GM21737 (cell line): ENCODE data around the gene COL27A1.
"Not testable (repeated sequence)": the region's sequence is repeated elsewhere in the genome, so short reads cannot be mapped to it uniquely, and the experiment has no call there.

Experiments used
- ATAC-seq: cut with Tn5 transposase; IDR thresholded peaks from one replicate; pipeline ENCODE4 v1.9.1; 2021; ENCODE audit warnings: mild to moderate bottlenecking, moderate library complexity; ENCODE audit not compliant: unreplicated experiment

Gene COL27A1

DNA sequence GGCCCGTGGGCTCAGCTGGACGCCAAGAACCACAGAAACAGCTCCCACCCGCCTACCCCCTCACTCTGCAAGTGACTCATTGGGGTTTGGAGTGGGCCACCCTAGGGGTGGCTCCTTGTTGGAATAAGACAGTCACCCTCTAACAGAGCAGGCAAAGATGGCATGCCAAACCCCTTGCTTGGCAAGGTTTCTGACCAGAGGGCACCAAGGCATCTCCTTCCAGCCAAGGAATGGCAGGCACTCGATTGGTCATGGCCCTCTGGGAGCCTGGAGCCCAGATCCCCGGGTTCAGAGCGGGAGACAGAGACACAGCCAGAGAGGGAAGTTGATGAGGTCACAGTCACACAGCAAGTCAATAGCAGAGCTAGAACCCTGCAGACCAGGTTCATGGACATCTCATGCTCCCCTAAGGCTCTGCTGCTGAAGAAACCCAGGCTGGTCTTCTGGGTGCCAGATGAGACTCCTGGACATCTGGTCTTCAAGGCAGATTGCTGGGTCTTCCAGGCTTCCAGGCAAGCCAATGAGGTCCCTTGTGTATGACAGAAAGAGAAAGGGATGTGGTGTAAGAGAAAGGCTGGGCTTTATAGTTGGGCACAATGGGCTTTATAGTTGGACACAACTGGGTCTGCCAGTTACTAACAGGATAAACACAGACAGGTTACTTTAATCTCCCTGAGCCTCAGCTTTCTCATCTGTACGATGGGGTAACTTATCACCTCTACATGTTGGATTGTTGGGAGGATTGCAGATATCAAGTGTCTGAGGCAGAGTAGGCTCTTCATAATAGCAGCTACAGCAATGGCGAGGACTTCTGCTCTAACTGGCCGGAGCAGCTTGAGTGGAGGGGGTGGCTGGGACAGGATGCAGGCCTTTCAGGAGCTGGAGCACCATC, 33.0 kb upstream of the COL27A1 start:
- no peak for ATAC-seq

DNA sequence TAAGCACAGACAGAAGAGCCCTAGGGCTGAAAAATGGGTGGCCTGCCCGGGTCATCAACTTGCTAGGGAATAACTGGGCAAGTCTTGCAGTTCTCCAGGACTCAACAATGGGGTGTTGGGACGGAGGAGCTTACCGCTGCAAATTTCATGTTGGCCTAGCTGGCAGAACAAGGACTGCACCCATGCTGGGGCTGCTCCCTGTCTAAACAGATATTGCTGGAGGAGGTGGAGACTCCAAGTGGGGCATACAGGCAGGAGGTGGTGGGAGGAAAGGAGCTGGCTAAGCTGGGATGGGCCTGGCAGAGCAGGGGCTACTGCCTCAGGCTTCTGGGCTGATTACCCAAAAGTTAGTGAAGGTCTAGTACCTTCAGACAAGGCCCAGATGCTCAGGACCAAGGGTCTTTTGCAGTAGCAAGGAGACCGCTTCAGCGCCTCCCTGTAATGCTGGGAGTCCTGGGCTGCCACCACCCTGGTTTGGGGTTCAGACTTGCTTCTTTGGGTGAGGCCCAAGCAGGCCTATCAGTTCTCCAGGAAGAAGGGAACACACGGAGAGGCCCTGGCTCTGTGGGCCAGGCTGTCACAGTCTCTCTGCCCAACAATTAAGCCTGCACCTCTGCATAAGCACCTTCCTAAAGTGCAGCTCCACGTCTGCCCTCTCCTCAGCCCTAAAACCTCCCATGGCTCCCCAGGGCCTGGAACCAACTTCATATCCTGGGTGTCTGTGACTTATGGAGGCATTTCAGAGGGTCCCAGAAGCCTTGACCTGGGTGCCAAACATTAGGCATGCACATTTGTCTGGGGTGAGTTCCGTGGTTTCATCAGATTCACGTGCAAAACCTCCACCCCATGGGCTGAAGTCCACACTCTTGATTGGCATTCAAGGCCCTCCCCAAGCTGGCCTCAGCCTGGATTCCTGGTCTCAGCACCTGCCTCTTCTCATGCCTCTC, 32.0 kb upstream of the COL27A1 start:
- no peak for ATAC-seq

DNA sequence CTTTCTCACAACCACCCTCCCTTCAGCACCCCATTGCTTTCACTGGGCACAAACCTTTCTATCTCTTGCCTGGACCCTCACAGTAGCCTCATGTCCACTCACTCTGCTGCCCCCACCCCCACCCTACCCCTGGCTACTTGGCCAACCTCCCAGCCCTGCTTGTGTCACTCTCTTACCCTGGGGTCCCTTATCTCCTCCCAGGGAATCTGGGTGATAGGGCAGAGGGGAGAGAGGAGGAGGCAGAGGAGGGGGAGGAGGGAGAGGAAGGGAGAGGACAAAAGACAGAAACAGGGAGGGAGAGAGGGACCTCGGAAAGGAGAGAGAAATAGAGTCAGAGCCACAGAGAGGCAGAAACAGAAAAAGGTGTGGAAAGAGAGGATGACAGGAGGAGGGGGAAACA, 31.2 kb upstream of the COL27A1 start:
- no peak for ATAC-seq

DNA sequence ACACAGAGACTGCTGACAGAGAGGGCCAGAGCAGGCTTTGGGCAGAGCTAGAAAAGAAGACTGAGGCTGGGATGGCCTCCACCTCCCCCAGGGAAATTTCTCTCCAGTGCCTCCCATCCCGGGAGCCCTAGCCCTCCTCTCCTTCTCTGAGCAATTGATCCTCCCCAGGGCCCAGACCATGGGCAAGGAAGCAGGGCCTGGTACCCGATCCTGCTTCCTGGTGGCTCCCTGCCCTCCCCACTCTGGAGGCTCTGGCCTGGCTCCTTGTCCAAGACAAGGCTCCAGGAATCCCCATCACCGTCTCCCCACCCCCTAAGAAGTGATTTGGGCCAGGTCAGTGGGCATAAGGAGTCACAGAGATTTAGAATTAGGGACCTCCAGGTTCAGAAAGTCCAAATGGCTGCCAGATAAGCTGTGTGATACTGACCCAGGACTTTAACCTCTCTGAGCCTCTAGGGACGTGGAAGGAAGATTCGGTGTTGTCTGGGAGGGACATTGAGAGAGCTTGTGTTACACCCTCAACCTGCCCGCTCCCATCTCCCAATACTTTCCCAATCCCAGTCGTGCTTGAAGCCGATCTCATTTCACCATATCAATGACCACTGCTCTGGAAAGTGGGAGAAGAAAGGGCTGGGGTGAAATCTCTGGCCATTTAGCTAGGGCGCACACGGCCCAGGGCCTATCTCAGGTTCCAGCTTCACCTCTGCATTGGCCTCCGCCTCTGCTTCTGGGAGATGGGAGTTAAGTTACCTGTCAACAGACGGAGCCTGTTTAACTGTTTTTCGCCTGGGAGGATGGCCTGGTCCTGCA, 30.5 kb upstream of the COL27A1 start:
- ATAC-seq: no peak

DNA sequence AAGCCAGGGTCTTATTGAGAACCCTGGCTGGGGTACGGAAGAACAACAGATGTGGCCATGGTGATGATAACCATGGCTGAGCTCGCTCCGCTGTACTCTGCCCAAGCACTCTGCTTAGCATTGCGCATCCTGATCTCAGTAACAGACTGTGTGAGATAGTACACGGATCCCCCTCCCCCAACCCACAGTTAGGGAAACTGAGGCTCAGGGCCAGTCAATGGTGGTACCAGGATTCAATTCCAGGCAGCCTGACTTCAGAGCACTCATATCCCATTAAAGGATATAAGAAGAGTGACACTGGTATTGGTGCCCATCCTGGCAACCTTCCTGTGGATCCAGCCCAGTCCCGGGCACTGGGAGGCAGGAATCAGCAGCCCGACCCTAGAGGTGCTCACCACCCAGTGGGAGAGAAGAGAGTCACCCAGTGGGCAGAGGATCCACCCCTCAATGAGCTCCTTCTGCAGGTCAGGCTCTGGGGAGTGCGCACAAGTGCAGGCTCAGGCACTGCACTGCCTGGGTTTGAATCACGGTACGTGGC, 29.8 kb upstream of the COL27A1 start:
- no peak for ATAC-seq

DNA sequence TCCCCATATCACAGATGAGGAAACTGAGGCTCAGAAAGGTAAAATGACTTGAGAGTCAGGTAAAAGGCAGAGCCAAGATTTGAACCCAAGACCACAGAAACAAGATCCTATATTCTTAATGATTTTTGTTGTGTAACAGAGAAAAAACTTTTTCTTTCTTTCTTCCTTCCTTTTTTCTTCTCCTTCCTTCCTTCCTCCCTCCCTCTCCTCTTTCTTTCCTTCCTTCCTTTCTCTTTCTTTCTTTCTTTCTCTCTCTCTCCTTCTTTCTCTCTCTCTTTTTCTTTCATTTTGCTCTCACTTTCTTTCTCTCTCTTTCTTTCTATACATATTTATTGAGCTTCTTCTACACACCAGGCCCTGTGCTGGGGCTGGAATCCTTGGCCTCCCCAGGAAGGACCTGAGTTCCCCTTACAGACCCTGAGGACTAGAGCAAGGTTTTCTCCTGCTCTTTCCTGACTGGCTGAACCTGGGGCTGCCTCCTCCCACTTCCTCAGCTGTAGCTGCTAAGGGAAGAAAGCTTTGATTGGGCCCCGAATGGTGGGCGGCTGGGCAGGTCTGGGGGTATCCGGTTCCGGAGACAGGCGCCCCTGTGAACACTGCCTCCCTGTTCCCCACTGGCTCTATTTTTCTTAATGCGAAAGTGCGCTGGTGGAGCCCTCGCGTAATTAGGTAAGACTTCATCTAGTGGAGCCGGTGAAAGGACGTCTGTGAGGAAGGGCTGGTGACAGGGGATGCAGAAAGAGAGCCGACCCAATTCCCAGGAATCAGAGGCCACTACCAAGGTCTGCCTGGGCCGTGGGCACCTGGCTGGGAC, 28.9 kb upstream of the COL27A1 start:
- ATAC-seq: no peak

DNA sequence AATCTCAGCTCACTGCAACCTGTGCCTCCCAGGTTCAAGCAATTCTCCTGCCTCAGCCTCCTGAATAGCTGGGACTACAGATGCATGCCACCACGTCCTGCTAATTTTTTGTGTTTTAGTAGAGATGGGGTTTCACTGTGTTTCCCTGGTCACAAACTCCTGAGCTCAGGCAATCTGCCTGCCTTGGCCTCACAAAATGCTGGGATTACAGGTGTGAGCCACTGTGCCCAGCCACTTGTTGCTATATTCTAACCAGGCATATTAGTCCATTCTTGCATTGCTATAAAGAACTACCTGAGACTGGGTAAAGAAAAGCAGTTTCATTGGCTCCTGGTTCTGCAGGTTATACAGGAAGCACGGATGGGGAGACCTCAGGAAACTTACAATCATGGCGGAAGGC, 26.6 kb upstream of the COL27A1 start:
- ATAC-seq: not testable (repeated sequence)

DNA sequence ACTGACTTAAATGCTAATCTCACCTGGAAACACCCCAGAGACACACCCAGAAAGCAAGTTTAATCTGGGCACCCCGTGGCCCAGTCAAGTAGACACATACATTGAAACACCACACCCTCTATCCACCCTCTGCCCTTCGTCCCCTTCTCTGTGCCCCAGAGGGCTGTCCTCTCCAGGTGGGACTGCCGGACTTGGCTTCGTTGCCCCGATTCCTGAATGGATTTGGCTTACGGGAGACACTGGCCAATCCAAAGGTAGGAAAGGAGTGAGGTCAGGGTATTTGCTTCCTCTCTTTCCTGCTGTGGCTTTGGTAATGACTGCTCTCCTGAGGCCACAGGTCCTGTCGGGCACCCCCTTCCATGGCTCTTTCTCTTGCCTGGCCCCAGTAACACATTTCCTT, 25.2 kb upstream of the COL27A1 start:
- no peak for ATAC-seq

DNA sequence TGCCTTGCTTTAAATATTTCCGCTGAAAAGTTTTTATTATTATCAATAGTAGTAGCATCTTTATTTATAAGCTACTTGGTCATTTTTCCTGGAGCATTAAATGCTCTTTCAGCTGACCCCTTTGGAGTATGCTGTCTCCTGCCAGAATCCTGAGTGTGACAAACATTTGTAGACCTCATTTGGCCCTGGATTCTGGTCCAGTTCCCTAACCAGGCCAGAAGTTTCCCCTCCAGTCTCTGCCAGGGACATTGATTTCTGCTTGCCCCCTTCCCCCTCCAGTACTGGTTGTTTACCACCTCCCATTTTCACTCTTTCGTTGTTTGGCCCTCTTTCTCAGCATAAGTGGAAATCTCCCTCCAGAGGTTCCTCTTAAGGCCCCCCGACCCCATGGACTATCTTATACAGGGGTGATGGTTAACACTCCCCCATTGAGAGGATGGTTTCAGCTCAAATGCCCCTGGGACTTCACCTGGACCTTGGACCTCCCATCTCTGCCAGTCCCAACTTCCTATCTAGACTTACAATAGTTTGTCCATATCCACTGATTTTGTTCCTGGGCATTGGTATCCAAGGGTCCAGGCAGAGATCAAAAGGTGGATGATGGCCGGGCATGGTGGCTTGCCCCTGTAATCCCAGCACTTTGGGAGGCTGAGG, 24.6 kb upstream of the COL27A1 start:
- no peak for ATAC-seq

DNA sequence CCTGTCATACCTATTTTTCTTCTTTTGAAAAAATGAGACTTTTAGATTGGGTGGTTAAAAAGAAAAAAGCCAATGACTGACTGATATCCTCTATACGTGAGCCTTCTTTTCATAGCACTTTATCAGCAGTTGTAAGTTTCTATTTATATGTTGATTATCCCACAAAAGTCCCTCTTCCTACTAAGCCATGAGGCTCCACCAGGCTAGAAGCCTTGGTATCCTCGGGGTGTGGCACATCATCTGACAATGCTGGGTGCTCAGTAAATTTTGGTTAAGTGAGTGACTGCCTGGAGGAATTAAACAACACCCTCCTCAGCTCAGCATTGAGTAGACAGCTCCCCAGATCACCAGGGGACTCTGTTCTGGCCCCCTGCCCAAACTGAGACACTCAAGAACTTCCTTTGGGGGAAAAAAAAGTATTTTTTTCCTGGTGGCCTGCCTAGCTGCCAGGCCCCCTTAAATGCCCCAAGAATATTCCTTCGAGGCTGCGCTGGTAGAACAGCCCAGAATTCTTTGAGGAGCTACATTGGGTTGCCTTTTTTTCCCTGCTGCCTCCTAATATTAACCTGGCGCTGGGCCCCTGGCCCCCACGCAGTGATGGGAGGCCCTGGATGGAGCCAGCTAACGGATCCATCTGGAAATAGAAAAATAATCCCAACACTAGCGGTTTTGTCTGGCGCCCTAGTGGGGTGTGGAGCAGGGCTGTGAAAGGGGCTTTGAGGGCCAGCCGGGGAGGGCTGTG, 23.4 kb upstream of the COL27A1 start:
- no peak for ATAC-seq

DNA sequence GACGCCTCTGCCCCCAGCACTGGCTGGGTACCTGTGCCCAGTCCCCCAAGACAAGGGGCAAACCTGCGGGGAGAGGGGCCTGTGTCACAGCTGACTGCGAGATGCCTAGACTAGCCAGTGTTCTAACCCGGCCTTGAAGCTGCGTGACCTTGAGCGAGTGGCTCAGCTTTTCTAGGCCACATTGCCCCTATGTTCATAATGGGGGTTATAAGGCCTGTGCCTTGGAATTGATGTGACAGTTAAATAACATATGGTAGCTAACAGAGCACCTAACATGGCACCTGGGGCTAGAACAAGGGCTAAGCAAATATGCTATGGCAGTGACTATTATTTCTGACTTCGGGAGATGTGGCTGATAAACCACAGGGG, 22.8 kb upstream of the COL27A1 start:
- ATAC-seq: no peak

DNA sequence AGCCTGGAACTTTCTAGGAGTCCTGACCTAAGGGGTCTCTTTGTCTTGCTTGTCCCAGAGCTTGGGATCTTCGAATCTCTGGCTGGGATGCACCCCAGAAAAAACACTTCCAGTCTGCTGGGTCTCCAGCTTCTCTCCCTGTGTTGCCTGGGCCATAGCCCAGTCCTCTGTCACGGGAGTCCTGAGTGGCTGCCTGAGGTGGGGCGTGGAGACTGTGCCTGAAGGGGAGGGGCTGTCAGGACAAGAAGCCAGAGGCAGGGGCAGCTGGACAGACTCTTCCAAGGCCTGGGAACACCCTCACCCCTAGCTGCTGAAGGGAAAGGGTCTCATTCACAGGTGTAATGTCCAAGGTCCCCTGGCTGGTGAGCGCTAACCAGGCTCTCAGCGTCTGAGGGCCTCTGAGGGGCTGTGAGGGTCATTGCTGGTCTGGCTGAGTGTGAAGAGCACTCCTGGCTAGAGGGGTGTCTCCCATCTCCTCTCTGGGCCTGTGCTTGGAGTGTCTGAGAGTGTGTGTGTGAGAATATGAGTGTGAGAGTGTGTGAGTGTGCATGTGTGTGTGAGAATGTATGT, 20.4 kb upstream of the COL27A1 start:
- ATAC-seq: no peak

DNA sequence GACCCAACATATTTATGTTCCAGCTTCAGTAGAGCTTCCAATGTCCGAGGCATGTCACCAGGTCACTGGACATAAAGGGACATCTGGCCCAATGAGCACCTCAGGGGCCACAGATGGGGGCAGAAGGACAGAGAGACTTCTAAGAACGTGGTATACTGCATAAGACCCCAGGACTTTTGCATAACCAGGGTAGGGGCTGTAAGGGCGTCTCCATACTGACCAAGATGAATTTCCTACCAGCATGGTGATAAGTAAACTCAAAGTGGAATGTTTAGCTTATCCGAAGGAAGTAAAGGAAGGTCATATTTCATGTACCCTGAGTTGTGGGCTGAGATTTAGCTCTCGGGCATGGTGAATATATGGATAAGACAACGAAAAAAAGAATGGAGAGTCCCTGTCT, 17.5 kb upstream of the COL27A1 start:
- no peak for ATAC-seq

DNA sequence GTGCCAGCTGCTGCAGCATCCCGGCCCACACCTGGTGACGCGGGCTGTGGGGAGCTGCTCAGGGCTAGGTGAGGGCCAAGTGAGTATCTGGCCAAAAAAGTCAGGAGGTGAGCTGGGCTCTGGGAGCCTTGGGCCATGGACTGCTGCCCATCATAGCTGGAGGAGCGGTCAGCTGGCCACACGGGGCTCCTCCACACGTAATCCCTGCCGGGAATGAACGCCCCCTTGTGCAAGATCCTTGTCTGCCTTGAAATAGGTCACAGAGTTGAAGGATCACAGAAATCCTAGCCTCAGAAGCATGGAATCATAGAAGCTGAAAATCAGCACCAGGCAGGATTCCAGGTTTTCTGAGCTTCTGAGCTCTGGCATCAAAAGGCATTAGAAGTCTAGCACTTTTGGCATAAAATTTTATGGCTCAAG, 16.8 kb upstream of the COL27A1 start:
- no peak for ATAC-seq

DNA sequence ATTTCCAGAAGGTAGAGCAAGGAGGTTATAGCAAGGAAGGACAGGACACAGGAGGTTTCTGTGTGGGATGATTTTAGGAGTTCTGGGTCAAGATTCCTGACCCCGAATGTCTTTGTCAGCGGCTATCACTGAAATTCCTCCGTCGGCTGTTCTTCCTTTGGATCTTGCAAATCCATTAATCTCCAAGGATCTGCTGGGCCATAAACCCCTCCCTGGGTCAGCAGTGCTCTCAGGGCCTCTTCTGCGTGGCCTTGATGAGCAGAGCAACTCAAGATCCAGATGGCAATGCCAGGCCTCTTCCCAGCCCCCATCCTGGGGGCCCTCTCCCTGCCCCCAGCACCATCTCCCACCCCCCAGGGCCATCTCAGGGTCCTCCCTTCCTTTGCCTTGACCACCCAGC, 16.3 kb upstream of the COL27A1 start:
- ATAC-seq: no peak

DNA sequence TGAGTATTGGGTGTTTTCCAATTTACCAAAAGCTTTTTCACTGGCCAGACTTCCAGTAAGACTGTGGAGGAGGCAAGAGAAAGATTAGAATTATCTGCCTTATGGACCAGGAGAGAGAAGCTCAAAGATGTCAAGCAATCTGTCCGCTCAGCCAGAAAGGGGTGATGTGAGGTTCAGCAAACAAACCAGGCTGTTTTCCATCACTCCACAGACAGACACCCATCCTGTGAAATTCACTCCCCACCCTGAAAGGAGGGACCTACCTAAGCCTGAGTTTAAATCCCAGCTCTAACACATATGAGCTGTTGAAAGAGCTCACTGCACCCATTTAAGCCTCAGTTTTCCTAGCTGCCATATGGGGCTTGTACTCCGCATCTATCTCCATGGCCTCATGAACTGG, 14.9 kb upstream of the COL27A1 start:
- ATAC-seq: no peak

DNA sequence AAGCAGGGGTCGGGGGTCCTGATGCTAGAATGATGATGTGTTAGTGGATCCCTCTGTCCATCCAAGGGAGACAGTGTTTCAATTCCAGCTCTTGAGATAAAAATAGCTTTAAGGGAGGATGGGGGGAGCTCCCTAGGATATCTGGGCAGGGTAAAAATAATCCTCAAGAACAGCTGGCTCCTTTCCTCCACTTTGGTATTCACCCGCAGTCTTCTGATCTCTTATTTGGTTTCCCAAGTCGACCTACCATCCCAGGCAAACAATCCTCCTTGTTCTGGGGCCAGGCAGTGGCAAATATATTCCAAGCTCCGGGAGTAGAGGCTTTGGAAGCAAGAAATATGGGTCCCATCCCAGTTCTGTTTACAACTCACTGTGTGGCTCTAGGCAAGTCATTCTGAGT, 14.5 kb upstream of the COL27A1 start:
- no peak for ATAC-seq
